Muscle of arm (tissue), 14 donors: Measurements from ENCODE around the gene PSME2. TPM values are rescaled to one million over a fixed set of nuclear protein-coding genes. Genes with fewer than 3 reads are reported as not detected.

ENCODE experiments used
- DNase-seq: peaks from one replicate; pipeline ENCODE4 v3.0.0-alpha.2; 2013
- long read RNA-seq, 11 donors: transcript quantifications; one replicate each; lab custom pipeline, GENCODE V29; 2026
- polyA plus RNA-seq, 12 donors: library from polyadenylated mRNA; unstranded; fragments of 120-200 nt; gene quantifications; one replicate each; pipeline ENCODE4 v1.2.1, GENCODE V29; 2013; ENCODE audit not compliant: insufficient read length in 12 of 12

PSME2 gene, protein sequence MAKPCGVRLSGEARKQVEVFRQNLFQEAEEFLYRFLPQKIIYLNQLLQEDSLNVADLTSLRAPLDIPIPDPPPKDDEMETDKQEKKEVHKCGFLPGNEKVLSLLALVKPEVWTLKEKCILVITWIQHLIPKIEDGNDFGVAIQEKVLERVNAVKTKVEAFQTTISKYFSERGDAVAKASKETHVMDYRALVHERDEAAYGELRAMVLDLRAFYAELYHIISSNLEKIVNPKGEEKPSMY
- polyA plus RNA-seq = 100 to 1,000 TPM in 4 of 12 donors, 10 to 100 TPM in 7, not detected in 1; 68.9 to 105 (median 90.2) TPM
- long read RNA-seq, donor 1, transcript PSME2-201 (11 exons, 1,404 nt) = major isoform, 58 of 79 reads
- long read RNA-seq, donor 1, partial matches to known transcripts = 13 of 79 reads
- long read RNA-seq, donor 1, other reads (novel, unspliced or antisense) = 0 of 79 reads
- long read RNA-seq, donor 2, transcript PSME2-201 (11 exons, 1,404 nt) = major isoform, 32 of 35 reads
- long read RNA-seq, donor 2, partial matches to known transcripts = 0 of 35 reads
- long read RNA-seq, donor 2, other reads (novel, unspliced or antisense) = 0 of 35 reads
- long read RNA-seq, donor 3, transcript PSME2-201 (11 exons, 1,404 nt) = major isoform, 34 of 37 reads
- long read RNA-seq, donor 3, partial matches to known transcripts = 0 of 37 reads
- long read RNA-seq, donor 3, other reads (novel, unspliced or antisense) = 0 of 37 reads
- long read RNA-seq, donor 4, transcript PSME2-201 (11 exons, 1,404 nt) = major isoform, 12 of 16 reads
- long read RNA-seq, donor 4, partial matches to known transcripts = 0 of 16 reads
- long read RNA-seq, donor 4, other reads (novel, unspliced or antisense) = 0 of 16 reads
- long read RNA-seq, donor 5, transcript PSME2-201 (11 exons, 1,404 nt) = major isoform, 56 of 97 reads
- long read RNA-seq, donor 5, partial matches to known transcripts = 27 of 97 reads
- long read RNA-seq, donor 5, other reads (novel, unspliced or antisense) = 10 of 97 reads
- long read RNA-seq, donor 6, transcript PSME2-201 (11 exons, 1,404 nt) = major isoform, 20 of 21 reads
- long read RNA-seq, donor 6, partial matches to known transcripts = 0 of 21 reads
- long read RNA-seq, donor 6, other reads (novel, unspliced or antisense) = 0 of 21 reads
- long read RNA-seq, donor 7, transcript PSME2-201 (11 exons, 1,404 nt) = major isoform, 21 of 22 reads
- long read RNA-seq, donor 7, partial matches to known transcripts = 0 of 22 reads
- long read RNA-seq, donor 7, other reads (novel, unspliced or antisense) = 0 of 22 reads
- long read RNA-seq, donor 8, transcript PSME2-201 (11 exons, 1,404 nt) = major isoform, 42 of 52 reads
- long read RNA-seq, donor 8, partial matches to known transcripts = 6 of 52 reads
- long read RNA-seq, donor 8, other reads (novel, unspliced or antisense) = 0 of 52 reads
- long read RNA-seq, donor 9, transcript PSME2-201 (11 exons, 1,404 nt) = major isoform, 27 of 34 reads
- long read RNA-seq, donor 9, partial matches to known transcripts = 5 of 34 reads
- long read RNA-seq, donor 9, other reads (novel, unspliced or antisense) = 0 of 34 reads
- long read RNA-seq, donor 10, transcript PSME2-201 (11 exons, 1,404 nt) = major isoform, 31 of 37 reads
- long read RNA-seq, donor 10, partial matches to known transcripts = 0 of 37 reads
- long read RNA-seq, donor 10, other reads (novel, unspliced or antisense) = 0 of 37 reads
- long read RNA-seq, donor 11, transcript PSME2-201 (11 exons, 1,404 nt) = major isoform, 29 of 34 reads
- long read RNA-seq, donor 11, partial matches to known transcripts = 0 of 34 reads
- long read RNA-seq, donor 11, other reads (novel, unspliced or antisense) = 0 of 34 reads

DNA sequence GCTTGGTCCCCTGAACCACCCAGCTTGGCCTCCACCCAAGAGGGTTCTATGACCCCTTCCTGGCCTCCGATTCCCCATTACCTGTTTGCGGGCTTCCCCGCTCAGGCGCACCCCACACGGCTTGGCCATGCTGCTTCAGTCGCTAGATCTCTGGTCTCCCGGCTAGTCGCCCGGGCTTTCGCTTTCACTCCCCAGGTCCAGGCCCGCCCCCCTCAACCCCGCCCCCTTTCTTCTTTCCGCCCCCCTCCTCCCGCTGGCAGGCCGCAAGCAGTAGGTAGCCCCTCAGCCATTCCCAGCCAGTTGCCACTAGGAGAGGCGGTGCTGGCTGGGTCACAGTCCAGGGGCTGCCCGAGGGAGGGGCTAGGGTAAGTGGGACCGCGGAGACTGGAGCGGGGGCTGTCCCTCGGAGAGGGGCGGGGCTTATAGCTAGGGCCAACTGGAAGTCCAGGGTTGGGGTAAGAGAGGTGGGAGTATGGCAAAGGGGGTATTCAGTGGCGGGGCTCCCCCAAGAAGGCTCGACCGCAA, at the start of gene PSME2:
Gene PSME2 (minus strand): TSS at position 158 of the 525 bp plus-strand sequence. CDS start 29 bp downstream, at position 129.
- peak; percentile 92 for DNase-seq

DNA sequence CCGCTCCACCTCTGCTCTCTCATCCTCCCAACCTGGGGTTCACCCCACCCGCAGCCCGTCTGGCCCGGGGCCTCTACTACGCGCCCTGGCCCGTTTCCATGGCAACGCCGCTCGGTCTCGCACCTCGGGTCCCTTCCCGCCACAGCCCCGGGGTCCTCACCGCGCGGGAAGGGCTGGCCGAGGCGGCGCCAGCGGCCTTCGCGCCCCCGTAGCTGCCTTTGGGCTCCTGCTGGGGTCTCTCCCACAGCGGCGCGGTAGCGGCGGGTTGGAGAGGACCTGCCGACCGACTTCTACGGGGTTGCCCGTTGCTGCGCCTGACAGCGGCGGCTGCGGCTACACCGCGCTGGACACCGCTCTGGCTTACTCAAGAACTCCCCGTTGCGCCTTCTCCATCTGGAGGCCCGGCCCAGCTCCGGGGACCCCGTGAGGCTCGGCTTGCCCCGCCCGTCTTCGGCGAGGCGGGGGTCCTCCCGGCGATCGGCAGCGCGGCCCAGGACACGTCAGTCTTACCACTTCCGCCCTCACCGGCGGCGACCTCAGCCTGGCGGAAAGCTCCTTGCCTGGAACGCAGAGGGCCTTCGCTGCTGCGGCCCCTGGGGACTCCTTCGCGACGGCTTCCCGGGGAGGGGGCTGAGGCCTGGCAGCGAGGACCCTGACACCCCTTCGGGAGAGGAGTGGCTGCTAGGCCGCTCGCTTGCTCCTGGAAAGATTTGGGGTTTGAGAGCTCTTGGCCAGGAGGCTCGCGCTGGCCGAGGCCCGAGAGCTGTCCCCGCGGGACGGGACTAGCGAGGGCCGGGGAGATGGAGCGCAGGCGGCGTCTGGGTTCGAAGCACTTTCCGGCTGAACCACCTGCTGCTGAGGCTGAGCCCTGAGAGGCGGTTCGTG, 49.0 kb upstream of the PSME2 start, which contains the start of gene TM9SF1:
Gene TM9SF1 (minus strand): TSS at position 256 of the 885 bp plus-strand sequence. CDS start 422 bp downstream, outside the sequence.
- DNase-seq = peak; percentile 92

DNA sequence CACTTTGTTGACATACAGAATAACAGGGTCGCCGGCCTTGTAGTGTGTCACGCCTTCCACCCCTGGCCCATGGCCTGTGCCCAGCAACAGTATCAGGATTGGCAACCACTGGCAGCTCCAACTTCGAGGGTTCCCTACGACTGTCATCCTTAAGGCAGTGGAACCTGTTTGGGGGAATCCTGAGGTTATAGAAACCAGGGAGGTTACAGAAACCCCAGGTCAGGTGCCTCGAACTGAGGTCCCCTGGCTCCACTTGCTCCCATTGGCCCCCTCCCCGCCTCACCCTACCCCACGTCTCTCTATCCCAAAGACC, 48.4 kb upstream of the PSME2 start:
- DNase-seq = no peak

DNA sequence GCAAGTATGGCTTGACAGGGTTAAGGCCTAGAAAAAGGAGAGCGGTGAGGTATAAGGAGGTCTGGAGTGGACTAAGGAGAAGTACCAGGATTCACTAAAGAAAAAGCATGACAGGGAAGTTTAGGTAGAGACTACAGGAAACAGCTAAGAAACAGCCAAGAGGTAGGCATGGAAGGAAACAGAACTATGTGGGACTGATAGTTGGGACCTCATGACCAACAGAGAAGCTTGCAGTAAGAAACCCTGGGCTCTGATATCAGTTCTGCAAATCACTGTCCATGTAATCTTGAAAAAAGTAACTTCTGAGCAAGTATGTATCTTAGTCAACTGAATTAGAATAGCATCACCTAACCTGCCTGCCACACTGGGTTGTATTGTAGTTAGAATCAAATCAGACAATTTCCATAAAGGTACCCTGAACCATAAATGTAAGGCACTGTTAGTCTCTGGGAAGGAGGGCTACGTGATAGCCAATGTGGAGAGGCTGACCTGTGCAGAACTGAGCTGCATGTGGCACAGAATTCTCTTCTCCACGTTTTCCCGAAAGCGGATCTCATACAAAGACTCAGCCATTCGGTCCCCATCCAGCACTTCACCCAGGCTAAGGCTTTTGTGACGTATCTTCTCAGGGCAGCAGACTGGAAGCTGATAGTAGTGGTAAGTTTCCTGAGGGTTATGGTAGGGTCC, 47.9 kb upstream of the PSME2 start:
- DNase-seq = no peak

DNA sequence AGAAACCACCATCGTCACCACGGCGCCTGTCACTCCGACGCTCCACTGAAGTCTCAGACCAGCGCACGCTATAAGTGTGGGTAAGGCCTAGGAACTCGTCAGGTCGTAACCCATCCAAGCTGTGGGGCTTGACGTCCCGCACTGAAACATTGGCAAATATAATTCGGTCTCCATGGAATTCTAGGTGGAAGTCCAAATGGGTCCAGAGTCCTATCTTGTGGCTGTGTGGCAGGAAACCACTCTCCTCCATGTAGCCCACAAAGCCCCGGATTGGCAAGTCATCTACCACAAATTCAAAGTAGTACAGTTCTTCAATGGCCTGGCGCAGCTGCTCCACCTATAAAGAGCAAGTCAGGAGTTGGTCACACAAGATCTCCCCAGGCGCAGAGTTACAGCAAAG, 46.5 kb upstream of the PSME2 start:
- no peak for DNase-seq

DNA sequence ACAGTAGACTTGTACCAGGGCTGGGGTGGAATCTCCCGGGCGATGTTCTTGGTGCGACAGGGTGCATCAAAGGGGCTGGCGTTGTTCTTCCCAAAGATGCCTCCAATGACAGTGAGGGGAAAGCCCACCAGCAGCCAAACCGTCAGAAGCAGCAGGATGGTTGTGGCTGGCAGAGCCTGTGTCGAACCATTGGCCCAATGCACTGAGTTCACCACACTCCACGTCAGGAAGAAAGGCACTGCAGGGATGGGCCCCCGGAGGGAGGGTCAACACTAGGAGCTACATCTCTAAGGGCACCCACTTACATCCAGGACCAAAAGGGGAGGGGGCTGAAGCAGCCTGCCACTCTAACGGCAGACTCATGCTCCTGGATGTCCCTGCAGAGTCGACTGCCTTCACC, 44.0 kb upstream of the PSME2 start:
- no peak for DNase-seq

DNA sequence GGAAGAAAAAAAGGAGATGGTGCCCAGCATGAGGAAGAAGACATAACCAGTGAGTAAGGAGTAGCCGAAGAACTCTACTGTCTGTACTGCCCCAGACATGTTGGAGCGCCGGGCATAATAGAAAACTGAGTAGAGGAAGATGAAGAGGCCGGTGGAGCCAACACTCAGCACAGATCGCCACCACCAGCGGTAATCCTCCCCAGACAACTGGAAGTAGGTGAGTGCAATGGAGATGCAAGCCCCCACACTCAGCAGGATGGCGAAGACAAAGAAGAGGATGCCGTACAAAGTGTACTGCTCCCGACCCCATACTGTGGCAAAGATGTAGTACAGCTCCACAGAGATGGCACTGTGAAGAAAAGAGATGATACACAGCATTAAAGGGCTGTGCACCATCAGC, 43.0 kb upstream of the PSME2 start:
- no peak for DNase-seq

DNA sequence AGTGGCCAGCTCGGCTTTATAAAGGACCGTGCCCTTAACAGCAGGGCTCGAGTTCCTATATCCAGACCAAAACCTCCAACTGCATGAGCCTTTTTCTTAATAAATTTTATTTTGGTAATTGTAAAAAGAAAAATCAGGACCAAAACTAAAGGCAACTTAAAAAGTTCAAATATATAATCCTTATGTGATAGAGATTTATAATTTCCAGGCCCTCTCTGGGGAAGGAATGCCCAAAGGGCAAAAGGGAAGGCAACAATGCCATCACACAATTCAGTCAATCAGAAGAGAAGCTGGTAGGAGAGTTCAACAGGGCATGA, 42.6 kb upstream of the PSME2 start:
- DNase-seq = no peak

DNA sequence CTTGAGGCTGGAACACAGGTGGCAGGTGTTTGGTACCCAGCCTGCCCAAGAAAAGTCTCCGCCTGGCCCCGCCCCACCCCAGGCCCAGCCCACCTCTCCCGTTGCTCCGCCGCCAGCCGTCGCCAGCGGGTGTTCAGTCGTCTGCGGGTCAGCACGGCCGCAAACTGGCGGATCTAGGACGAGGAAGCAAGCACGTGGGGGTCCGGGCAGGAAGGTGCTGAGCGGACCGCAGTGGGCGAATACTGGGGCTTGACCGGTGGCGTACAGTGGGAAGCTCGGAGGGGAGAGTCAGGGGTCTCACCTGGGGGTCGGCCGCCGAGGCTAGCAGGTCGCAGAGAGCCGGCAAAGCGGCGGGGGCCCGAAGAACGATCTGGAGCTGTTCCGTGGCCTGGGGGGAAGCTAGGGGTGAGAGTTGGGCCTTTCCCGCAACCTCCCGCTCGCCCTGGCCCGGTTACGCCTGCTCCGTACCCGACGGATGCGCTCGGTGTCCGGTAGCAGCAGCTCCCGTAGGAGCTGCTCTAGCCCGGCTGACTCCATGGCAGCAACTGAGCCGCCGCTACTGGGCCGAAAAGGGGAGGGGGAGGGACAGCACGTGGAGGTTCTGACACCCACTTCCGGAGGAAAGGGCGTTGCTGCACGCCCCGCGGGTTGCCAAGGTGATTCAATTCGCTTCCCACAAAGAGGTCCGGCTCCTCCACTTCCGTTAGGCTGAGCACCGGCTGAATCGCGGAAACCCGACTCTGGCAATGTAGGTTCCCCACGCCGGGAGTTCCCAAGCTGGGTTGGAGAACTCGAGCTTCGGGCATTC, 42.0 kb upstream of the PSME2 start, which contains the start of gene IPO4:
Gene IPO4 (minus strand): TSS at position 566 of the 808 bp plus-strand sequence. CDS start 29 bp downstream, at position 537.
- DNase-seq = peak; percentile 97

DNA sequence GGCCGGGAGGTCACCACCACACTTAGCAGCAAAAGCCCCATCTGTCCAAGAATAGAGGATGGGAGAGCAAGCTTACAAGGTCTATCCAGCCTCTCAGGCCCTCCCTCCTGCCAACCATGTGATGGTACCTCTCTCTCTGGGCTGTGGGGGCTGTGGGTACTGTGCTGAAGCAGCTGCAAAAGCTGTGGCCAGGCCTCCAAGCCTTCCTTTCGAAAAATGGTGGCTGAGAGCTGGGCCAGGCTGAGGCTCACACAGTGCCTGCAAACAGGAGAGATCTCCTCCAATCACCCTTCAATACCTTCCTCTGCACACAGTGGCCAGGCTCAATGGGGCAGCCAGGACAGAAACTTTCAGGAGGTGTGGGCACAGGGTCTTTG, 41.1 kb upstream of the PSME2 start:
- no peak for DNase-seq

DNA sequence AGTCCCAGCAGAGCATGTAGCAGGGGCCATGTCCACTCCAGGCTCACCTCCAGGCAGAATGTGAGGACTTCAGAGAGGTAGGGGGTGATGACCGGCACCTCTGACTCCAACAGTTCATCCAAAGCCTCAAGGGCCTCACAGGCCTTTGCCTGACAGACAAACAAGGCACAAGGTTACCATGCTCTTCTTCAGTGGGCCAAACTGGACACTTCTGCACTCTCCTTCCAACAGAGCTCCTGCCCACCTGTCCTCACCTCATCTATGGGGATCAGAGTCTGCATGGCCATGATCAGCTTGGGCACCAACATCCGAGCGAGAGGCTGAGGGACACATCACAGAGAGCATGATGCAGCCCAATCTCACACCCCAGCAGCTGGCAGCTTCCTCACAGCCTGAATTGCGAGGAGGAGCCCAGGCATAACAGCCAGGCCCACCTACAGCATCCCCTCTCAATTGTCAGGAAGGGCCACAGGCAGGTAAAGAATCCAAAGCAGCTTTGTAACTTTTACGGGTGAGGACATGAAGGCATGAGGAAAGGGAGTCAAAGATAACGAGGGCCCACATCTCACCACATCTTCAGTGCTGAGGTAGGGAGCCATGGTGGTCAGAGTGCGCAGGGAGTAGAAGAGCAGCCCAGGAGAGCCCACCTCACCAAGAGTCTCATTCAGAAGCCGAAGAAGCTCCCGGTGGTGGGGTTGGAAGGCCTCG, 40.6 kb upstream of the PSME2 start:
- no peak for DNase-seq

DNA sequence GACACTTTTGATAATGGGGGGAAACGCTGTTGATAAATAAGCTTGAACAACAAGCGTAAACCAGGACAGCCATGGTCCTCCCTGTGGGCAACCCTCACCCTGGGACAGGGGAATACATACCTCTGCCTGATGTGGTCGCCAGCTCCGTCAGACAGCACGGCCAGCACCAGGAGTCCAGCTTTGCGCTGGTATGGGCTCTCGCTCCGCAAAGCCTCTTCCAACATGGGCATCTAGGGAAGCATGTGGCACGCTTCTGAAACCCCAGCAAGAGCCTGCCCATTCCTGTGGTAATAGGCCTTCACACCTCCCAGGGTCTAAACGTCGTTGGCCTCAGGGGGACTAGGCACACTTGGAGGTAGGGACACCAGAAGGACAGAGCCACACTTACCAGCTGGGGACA, 39.3 kb upstream of the PSME2 start:
- DNase-seq = no peak

DNA sequence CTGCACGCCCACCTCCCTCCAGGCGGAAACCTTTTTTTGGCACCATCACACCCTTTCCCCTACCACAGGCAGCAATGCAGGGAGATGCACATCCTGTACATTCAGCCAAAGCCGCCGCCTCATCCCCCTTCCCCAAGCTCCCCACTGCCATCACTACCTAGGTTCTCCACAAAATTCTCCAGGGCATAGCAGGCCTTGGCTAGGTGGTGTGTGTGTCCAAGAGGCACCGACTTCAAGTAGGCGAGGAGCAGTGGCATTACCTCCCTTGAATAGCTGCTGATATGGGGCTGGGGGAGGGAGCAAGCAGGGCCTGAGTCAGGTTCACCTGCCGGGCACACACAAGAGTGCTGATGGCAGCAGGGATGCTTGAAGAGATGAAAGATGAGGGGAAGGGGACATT, 38.6 kb upstream of the PSME2 start:
- no peak for DNase-seq

DNA sequence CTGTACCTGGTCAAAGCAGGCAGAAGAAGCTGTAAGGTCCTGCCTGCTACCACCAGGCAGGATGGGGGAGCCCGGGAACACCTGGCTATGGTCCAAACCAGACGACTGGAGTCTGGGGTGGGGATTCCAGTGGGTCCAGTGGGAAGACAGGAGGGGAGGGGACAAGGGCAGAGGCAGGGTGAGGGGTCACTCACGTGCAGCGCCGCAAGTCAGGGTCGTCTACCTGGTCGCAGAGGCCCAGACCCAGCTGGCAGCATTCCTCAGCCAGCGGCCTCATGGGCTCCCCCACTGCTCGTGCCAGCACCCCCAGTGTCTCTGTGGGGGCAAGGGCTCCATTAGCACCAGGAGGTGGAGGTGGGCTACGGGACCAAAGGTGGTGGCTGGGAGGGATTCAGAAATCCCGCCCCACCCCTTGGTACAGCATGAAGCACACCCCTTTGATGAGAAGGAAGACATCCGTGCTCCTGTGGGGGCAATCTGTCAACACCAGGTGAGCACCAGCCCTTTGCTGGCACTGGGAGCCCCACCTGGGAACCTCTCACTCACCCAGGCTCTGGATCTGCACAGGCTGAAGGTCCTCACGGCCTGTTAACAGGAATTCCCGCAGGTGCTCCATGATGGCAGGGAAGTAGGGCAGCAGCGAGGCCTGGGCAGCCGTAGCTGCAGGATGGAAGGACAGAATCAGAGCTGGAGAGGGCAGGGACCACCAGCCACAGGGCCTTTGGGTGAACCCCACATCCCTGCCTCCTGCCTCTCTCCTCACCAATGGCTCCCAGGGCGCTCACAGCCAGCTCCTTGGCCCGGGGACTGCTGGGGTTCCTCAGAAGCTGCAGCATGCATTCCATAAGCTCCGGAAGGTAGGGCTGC, 37.9 kb upstream of the PSME2 start:
- DNase-seq = no peak

DNA sequence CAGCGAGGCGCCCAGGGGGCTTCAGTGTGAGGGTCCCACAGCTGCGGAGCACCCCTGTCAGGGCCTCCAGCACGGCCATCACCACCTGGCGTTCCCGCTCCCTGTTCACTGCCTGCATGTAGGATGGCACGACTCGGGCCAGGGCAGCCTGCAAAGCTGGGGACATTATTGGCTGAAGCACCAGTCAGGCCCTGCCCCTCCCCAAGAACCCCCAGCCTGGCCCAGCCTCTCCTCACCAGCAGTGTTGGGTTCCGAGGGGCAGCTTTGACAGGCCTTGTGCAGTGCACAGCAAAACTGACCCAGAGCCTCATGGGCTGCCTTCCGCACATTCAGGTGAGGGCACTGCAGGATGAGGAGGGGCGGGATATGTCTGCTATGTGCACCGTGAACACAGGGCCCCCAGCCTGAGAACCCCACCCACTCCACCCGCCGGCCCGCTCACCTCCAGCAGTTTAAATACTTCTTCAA, 36.6 kb upstream of the PSME2 start:
- DNase-seq = no peak
